ENCODE results near the gene FBXL4. TPM values are rescaled to one million over a fixed set of nuclear protein-coding genes. Genes with fewer than 3 reads are reported as not detected.

Gene FBXL4
- total RNA-seq, 1 donor, result 23.6 TPM

- no peak overlapping the region for H3K4me3 ChIP-seq (ENCODE audit: low read depth, low read length)
- TF ChIP-seq CTCF (IDR thresholded peaks at IDR 0.05; ENCODE audit: insufficient read depth, low read length), result no peak
- no peak for DNase-seq (ENCODE audit: low read depth)
These were observed 109.7 kb downstream of the FBXL4 start for GRCh38 chr6:98838032-98838431.

GRCh38 chr6:98836962-98837944, 110.5 kb downstream of the FBXL4 start:
- TF ChIP-seq CTCF (IDR thresholded peaks at IDR 0.05; ENCODE audit: insufficient read depth, low read length), result no peak
- no peak overlapping the region for H3K4me3 ChIP-seq (ENCODE audit: low read depth, low read length)
- DNase-seq (ENCODE audit: low read depth), result no peak

- H3K4me3 ChIP-seq (ENCODE audit: low read depth, low read length), result no peak overlapping the region
- TF ChIP-seq CTCF (IDR thresholded peaks at IDR 0.05; ENCODE audit: insufficient read depth, low read length), result no peak
- DNase-seq (ENCODE audit: low read depth), result no peak
These were observed 111.5 kb downstream of the FBXL4 start for GRCh38 chr6:98836025-98836961.

- H3K4me3 ChIP-seq (ENCODE audit: low read depth, low read length), result peak overlapping the region; percentile 33
- no peak for DNase-seq (ENCODE audit: low read depth)
- TF ChIP-seq CTCF (IDR thresholded peaks at IDR 0.05; ENCODE audit: insufficient read depth, low read length), result no peak
These were observed 112.4 kb downstream of the FBXL4 start for GRCh38 chr6:98835149-98836024.

GRCh38 chr6:98834060-98835031, 113.4 kb downstream of the FBXL4 start, which contains the start of gene POU3F2:
Gene POU3F2 (plus strand): TSS chr6:98834574. CDS start chr6:98834874, 300 bp downstream.
- no peak for TF ChIP-seq CTCF (IDR thresholded peaks at IDR 0.05; ENCODE audit: insufficient read depth, low read length)

More at GRCh38 chr6:98834060-98835031, 113.4 kb downstream of the FBXL4 start, which contains the start of gene POU3F2:
- H3K4me3 ChIP-seq (ENCODE audit: low read depth, low read length), result peak within 1 kb of the TSS; percentile 65
- DNase-seq (ENCODE audit: low read depth), result peak; percentile 72
